HCT116 (cell line): ENCODE measurements around the gene COL18A1. TPM values are rescaled to one million over a fixed set of nuclear protein-coding genes. Genes with fewer than 3 reads are reported as not detected.

ENCODE experiments used
- ATAC-seq: fragments of 200-7000 bp; cut with Tn5 transposase; 2 replicates; pipeline ENCODE4 v1.9.1; 2020; ENCODE audit warnings: mild to moderate bottlenecking, moderate library complexity
- BruUV-seq: library from RNA; stranded (reverse); fragments of 400-500 nt; replicated peaks from 2 replicates; lab custom pipeline; 2021; lab: Mats Ljungman, UMichigan
- CTCF ChIA-PET: fragments of 300-600 bp; sonication (Branson Sonifier 250); formaldehyde crosslinking; loops from one replicate; lab custom pipeline; 2021; ENCODE audit warnings: antibody characterized with exemption; lab: Charles Lee
- POLR2A ChIA-PET: fragments of 300-600, 350-600 bp; sonication (Branson Sonifier 250); formaldehyde crosslinking; loops from one replicate; lab custom pipeline; 2021; ENCODE audit warnings: antibody characterized with exemption; lab: Charles Lee
- RAD21 ChIA-PET, 2 experiments: fragments of 300-600 bp; sonication (Branson Sonifier 250); formaldehyde crosslinking; loops; one replicate each; lab custom pipeline; 2023; ENCODE audit warnings: low total read pairs in 2 of 2; ENCODE audit not compliant: uncharacterized antibody in 2 of 2, unreplicated experiment in 2 of 2, low non-redundant PET in 1 of 2; lab: Charles Lee
- DNase-seq: peaks from one replicate; pipeline ENCODE4 v3.0.0-alpha.2; 2010; ENCODE audit warnings: low read depth, low spot score
- H2AFZ ChIP-seq: fragments of 200-600 bp; shearing (Covaris generic), sonication (generic); 2 replicates; pipeline ENCODE4 v1.6.1; 2017; ENCODE audit warnings: low read depth, mixed run types, mixed read lengths, antibody characterized with exemption, low read length; ENCODE audit not compliant: poor library complexity, severe bottlenecking
- H3K27ac ChIP-seq: 2 replicates; pipeline ENCODE4 v1.5.1; 2012; ENCODE audit warnings: low read depth, low read length
- H3K27me3 ChIP-seq: fragments of 200-600 bp; sonication (generic); 2 replicates; pipeline ENCODE4 v1.6.1; 2016; ENCODE audit warnings: mixed run types, low read length, mixed read lengths; ENCODE audit not compliant: insufficient read depth
- H3K36me3 ChIP-seq, 2 experiments: fragments of 200-500 bp in 1 of 2; fragments of 200-600 bp in 1 of 2; sonication (Bioruptor generic) in 1 of 2; sonication (generic) in 1 of 2; 2 replicates each; pipeline versions ENCODE4 v1.5.1 to v1.6.1; 2014 to 2016; ENCODE audit warnings: low read length in 2 of 2, inconsistent platforms in 1 of 2, mixed read lengths in 1 of 2, mixed run types in 1 of 2; ENCODE audit not compliant: insufficient read depth in 2 of 2, control insufficient read depth in 1 of 2
- H3K4me1 ChIP-seq, 2 experiments: fragments of 200-600 bp in 1 of 2; sonication (generic) in 1 of 2; 2 replicates each; pipeline versions ENCODE4 v1.5.1 to v1.6.1; 2012 to 2017; ENCODE audit warnings: low read length in 2 of 2, inconsistent platforms in 1 of 2, mild to moderate bottlenecking in 1 of 2, mixed read lengths in 1 of 2, mixed run types in 1 of 2, moderate library complexity in 1 of 2; ENCODE audit not compliant: insufficient read depth in 2 of 2, control insufficient read depth in 1 of 2
- H3K4me2 ChIP-seq: fragments of 200-600 bp; sonication (generic); 2 replicates; pipeline ENCODE4 v1.6.1; 2017; ENCODE audit warnings: mixed run types, low read length, mixed read lengths
- H3K4me3 ChIP-seq, 2 experiments: fragments of 200-600 bp in 1 of 2; sonication (generic) in 1 of 2; replicated peaks in 1 of 2; 2 replicates each; pipeline ENCODE4 v1.5.1; 2011 to 2016; ENCODE audit warnings: low read length in 2 of 2, control low read depth in 1 of 2, low read depth in 1 of 2, mild to moderate bottlenecking in 1 of 2, mixed read lengths in 1 of 2, mixed run types in 1 of 2
- H3K79me2 ChIP-seq: fragments of 200-600 bp; sonication (generic); 2 replicates; pipeline ENCODE4 v1.6.1; 2017; ENCODE audit warnings: mild to moderate bottlenecking, mixed run types, low read length, moderate library complexity, mixed read lengths; ENCODE audit not compliant: insufficient read depth
- H3K9ac ChIP-seq: fragments of 200-600 bp; sonication (generic); 2 replicates; pipeline ENCODE4 v1.6.1; 2016; ENCODE audit warnings: low read length, mixed read lengths
- H3K9me2 ChIP-seq: fragments of 200-600 bp; sonication (generic), shearing (Covaris generic); 2 replicates; pipeline ENCODE4 v1.6.1; 2017; ENCODE audit warnings: mixed run types, mild to moderate bottlenecking, moderate library complexity; ENCODE audit not compliant: insufficient read depth
- H3K9me3 ChIP-seq, 2 experiments: fragments of 200-500 bp in 1 of 2; fragments of 200-600 bp in 1 of 2; sonication (Bioruptor generic) in 1 of 2; sonication (generic) in 1 of 2; 2 replicates each; pipeline ENCODE4 v1.6.1; 2014 to 2017; ENCODE audit warnings: low read length in 2 of 2, mixed read lengths in 2 of 2, inconsistent platforms in 1 of 2, low read depth in 1 of 2, mild to moderate bottlenecking in 1 of 2, mixed run types in 1 of 2, moderate library complexity in 1 of 2; ENCODE audit not compliant: control insufficient read depth in 1 of 2, insufficient read depth in 1 of 2
- H4K20me1 ChIP-seq: fragments of 200-600 bp; sonication (generic), shearing (Covaris generic); 2 replicates; pipeline ENCODE4 v1.6.1; 2017; ENCODE audit warnings: mixed run types, mild to moderate bottlenecking, moderate library complexity; ENCODE audit not compliant: insufficient read depth
- CBX3 ChIP-seq: IDR thresholded peaks from 2 replicates; pipeline ENCODE4 v1.6.1; 2012; ENCODE audit warnings: low read depth
- EGR1 ChIP-seq: IDR thresholded peaks from 2 replicates; pipeline ENCODE4 v1.6.1; 2012; ENCODE audit warnings: low read depth
- EZH2 ChIP-seq: fragments of 200-600 bp; sonication (generic); IDR thresholded peaks from 2 replicates; pipeline ENCODE4 v1.6.1; 2017; ENCODE audit warnings: antibody characterized with exemption, mixed run types
- EZH2phosphoT487 ChIP-seq: fragments of 200-600 bp; IDR thresholded peaks from 2 replicates; pipeline ENCODE4 v1.6.1; 2018; ENCODE audit warnings: antibody characterized with exemption, borderline replicate concordance
- FOSL1 ChIP-seq: IDR thresholded peaks from 2 replicates; pipeline ENCODE4 v1.6.1; 2012; ENCODE audit warnings: low read depth
- JUND ChIP-seq: IDR thresholded peaks from 2 replicates; pipeline ENCODE4 v1.6.1; 2012
- POLR2A ChIP-seq: IDR thresholded peaks from 2 replicates; pipeline ENCODE4 v1.7.0; 2011; ENCODE audit warnings: borderline replicate concordance; ENCODE audit not compliant: insufficient read depth, insufficient read length; ENCODE audit errors: extremely low read depth
- POLR2AphosphoS5 ChIP-seq: IDR thresholded peaks from 2 replicates; pipeline ENCODE4 v1.6.1; 2011; ENCODE audit warnings: mild to moderate bottlenecking, low read depth, low read length, moderate library complexity
- RAD21 ChIP-seq: IDR thresholded peaks from 2 replicates; pipeline ENCODE4 v1.6.1; 2012; ENCODE audit warnings: low read depth, mild to moderate bottlenecking
- SIN3A ChIP-seq: IDR thresholded peaks from 2 replicates; pipeline ENCODE4 v1.6.1; 2012; ENCODE audit warnings: low read depth
- SP1 ChIP-seq: IDR thresholded peaks from 2 replicates; pipeline ENCODE4 v1.6.1; 2012; ENCODE audit warnings: low read depth
- SRF ChIP-seq: IDR thresholded peaks from 2 replicates; pipeline ENCODE4 v1.6.1; 2012; ENCODE audit warnings: low read depth
- TCF7L2 ChIP-seq: IDR thresholded peaks from 2 replicates; pipeline ENCODE4 v1.7.0; 2011; ENCODE audit warnings: borderline replicate concordance, inconsistent platforms; ENCODE audit not compliant: insufficient read depth, insufficient read length; ENCODE audit errors: extremely low read depth
- YY1 ChIP-seq: IDR thresholded peaks from 2 replicates; pipeline ENCODE4 v1.6.1; 2011; ENCODE audit warnings: low read length, low read depth, moderate library complexity, mild to moderate bottlenecking; ENCODE audit not compliant: insufficient replicate concordance; ENCODE audit errors: extremely low read depth
- ZFX ChIP-seq: fragments of 450-650 bp; IDR thresholded peaks from 2 replicates; pipeline ENCODE4 v1.6.1; 2017
- ZNF274 ChIP-seq: fragments of 200-500 bp; sonication (Bioruptor generic); IDR thresholded peaks from 2 replicates; pipeline ENCODE4 v1.6.1; 2014; ENCODE audit warnings: mild to moderate bottlenecking, low read depth, low read length, inconsistent platforms
- intact Hi-C: fragments of 100-400 bp; cut with micrococcal nuclease; formaldehyde crosslinking; loops from 2 replicates; pipeline ENCODE4 v1.10.0; 2022
- total RNA-seq: library from RNA; stranded (reverse); gene quantifications from one replicate; pipeline ENCODE4 v1.2.1, GENCODE V29; 2021; ENCODE audit not compliant: unreplicated experiment
- TF ChIP-seq, protein P1 (sequence below), 3 experiments: fragments of 200-600 bp in 1 of 3; sonication (generic) in 1 of 3; IDR thresholded peaks in 2 of 3; conservative IDR thresholded peaks in 1 of 3; 2 replicates each; pipeline ENCODE4 v1.5.1; 2012 to 2017; ENCODE audit warnings: low read depth in 2 of 3, low read length in 2 of 3, antibody characterized with exemption in 1 of 3, borderline replicate concordance in 1 of 3, control low read depth in 1 of 3, mild to moderate bottlenecking in 1 of 3, mixed read lengths in 1 of 3, mixed run types in 1 of 3, moderate library complexity in 1 of 3; ENCODE audit not compliant: insufficient read depth in 1 of 3
- TF ChIP-seq, protein P2 (sequence below): IDR thresholded peaks from 2 replicates; pipeline ENCODE4 v1.6.1; 2011; ENCODE audit warnings: mild to moderate bottlenecking, low read length, moderate library complexity; ENCODE audit not compliant: insufficient replicate concordance; ENCODE audit errors: extremely low read depth
- TF ChIP-seq, protein P3 (sequence below): IDR thresholded peaks from 2 replicates; pipeline ENCODE4 v1.6.1; 2012
- TF ChIP-seq, protein P4 (sequence below): IDR thresholded peaks from 2 replicates; pipeline ENCODE4 v1.6.1; 2012; ENCODE audit warnings: low read depth

COL18A1 gene
- total RNA-seq, 1 experiment from 2014 or later = 59.5 TPM

DNA sequence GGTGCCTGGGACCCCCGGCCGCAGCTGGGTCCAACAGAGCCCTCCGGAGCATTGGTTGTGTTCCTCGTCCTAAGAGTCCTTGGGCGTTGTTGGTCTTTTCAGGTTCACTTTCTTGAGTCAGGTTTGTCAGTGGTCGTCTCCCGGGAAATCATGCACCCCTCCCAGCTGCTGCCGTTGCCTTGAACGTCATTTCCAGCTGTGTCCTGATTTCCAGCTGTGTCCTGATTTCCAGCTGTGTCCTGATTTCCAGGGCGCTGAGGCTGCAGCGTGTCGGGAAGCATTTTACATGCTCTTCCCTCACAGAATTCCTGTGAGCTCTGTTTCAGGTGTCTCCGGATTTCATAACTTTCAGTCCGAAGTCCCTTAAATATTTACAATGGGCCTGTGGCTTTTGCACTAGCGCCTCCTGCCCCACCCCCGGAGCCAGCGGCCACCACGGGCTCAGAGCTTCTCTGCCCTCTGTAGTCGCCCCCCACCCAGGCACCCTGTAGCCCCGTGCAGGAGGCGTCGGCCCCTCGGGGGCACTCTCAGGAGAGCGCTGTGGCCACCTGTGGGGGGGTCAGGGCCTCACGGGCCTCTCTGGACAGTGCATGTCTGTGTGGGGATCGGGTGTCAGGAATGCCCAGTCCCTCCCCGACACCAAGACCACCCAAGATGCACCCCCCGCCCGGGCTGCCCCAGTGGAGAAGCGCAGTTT lies 66.7 kb downstream of the COL18A1 start:
- Histone ChIP-seq H3K9me2 (no peaks in the 10 kb centered on the region), H2AFZ (no peak overlapping the region), H3K79me2 (peaks cover 4% of the 10 kb centered on the region; the same call in 1 of the 2 replicates), H3K27me3 (no peaks in the 10 kb centered on the region), H3K4me3 (no peak overlapping the region), H4K20me1 (no peaks in the 10 kb centered on the region), H3K27ac (peak overlapping the region; percentile 75), H3K9ac (0 out of 2 replicates have a peak overlapping the region, but pooled peaks have one; percentile 23), H3K4me2 (peak overlapping the region; percentile 32), H3K9me3 (no peaks in the 10 kb centered on the region), H3K4me1 (peaks cover 5 to 13% of the 10 kb centered on the region in 2 experiments; a peak in 3 of 4 replicates), H3K36me3 (peaks cover 0 to 12% of the 10 kb centered on the region in 2 experiments; a peak in 1 of 4 replicates)
- TF ChIP-seq POLR2A (no peak), JUND (no peak), SP1 (no peak), ZNF274 (no peak), RAD21 (no peak), EGR1 (no peak), SRF (no peak), EZH2phosphoT487 (no peak), EZH2 (no peak), POLR2AphosphoS5 (no peak), TCF7L2 (no peak), CBX3 (no peak), YY1 (no peak), SIN3A (no peak), FOSL1 (no peak), ZFX (no peak)
- TF ChIP-seq, protein P1, sequence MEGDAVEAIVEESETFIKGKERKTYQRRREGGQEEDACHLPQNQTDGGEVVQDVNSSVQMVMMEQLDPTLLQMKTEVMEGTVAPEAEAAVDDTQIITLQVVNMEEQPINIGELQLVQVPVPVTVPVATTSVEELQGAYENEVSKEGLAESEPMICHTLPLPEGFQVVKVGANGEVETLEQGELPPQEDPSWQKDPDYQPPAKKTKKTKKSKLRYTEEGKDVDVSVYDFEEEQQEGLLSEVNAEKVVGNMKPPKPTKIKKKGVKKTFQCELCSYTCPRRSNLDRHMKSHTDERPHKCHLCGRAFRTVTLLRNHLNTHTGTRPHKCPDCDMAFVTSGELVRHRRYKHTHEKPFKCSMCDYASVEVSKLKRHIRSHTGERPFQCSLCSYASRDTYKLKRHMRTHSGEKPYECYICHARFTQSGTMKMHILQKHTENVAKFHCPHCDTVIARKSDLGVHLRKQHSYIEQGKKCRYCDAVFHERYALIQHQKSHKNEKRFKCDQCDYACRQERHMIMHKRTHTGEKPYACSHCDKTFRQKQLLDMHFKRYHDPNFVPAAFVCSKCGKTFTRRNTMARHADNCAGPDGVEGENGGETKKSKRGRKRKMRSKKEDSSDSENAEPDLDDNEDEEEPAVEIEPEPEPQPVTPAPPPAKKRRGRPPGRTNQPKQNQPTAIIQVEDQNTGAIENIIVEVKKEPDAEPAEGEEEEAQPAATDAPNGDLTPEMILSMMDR (IDR thresholded peaks at IDR 0.05 in 2 of 3, conservative IDR thresholded peaks at IDR 0.05 in 1 of 3; ENCODE audit: borderline replicate concordance in 1 of 3, insufficient read depth in 1 of 3, low read depth in 2 of 3, low read length in 2 of 3) = no peak
- TF ChIP-seq, protein P2, sequence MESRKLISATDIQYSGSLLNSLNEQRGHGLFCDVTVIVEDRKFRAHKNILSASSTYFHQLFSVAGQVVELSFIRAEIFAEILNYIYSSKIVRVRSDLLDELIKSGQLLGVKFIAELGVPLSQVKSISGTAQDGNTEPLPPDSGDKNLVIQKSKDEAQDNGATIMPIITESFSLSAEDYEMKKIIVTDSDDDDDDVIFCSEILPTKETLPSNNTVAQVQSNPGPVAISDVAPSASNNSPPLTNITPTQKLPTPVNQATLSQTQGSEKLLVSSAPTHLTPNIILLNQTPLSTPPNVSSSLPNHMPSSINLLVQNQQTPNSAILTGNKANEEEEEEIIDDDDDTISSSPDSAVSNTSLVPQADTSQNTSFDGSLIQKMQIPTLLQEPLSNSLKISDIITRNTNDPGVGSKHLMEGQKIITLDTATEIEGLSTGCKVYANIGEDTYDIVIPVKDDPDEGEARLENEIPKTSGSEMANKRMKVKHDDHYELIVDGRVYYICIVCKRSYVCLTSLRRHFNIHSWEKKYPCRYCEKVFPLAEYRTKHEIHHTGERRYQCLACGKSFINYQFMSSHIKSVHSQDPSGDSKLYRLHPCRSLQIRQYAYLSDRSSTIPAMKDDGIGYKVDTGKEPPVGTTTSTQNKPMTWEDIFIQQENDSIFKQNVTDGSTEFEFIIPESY = no peak
- TF ChIP-seq, protein P3, sequence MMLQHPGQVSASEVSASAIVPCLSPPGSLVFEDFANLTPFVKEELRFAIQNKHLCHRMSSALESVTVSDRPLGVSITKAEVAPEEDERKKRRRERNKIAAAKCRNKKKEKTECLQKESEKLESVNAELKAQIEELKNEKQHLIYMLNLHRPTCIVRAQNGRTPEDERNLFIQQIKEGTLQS = no peak
- TF ChIP-seq, protein P4, sequence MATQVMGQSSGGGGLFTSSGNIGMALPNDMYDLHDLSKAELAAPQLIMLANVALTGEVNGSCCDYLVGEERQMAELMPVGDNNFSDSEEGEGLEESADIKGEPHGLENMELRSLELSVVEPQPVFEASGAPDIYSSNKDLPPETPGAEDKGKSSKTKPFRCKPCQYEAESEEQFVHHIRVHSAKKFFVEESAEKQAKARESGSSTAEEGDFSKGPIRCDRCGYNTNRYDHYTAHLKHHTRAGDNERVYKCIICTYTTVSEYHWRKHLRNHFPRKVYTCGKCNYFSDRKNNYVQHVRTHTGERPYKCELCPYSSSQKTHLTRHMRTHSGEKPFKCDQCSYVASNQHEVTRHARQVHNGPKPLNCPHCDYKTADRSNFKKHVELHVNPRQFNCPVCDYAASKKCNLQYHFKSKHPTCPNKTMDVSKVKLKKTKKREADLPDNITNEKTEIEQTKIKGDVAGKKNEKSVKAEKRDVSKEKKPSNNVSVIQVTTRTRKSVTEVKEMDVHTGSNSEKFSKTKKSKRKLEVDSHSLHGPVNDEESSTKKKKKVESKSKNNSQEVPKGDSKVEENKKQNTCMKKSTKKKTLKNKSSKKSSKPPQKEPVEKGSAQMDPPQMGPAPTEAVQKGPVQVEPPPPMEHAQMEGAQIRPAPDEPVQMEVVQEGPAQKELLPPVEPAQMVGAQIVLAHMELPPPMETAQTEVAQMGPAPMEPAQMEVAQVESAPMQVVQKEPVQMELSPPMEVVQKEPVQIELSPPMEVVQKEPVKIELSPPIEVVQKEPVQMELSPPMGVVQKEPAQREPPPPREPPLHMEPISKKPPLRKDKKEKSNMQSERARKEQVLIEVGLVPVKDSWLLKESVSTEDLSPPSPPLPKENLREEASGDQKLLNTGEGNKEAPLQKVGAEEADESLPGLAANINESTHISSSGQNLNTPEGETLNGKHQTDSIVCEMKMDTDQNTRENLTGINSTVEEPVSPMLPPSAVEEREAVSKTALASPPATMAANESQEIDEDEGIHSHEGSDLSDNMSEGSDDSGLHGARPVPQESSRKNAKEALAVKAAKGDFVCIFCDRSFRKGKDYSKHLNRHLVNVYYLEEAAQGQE = no peak
- no peak for DNase-seq
- BruUV-seq = no TSS peak
- RAD21 ChIA-PET = no interaction called here
- intact Hi-C loops = loop anchor here (10.0 kb wide), 1 partner anchor 353 kb away; no protein-coding TSS in a partner anchor
- ATAC-seq = no peak
- CTCF ChIA-PET = interaction anchor here (0.7 kb wide), 1 partner anchor 163 kb away, joined by 4 read pairs; no protein-coding TSS in a partner anchor
- POLR2A ChIA-PET = no interaction called here
